ENCODE measurements around the gene FN3K.
"Not testable (repeated sequence)": the region's sequence is repeated elsewhere in the genome, so short reads cannot be mapped to it uniquely, and the experiment has no call there.

FN3K gene

GRCh38 chr17:82737967-82738877 lies 2.8 kb downstream of the FN3K start:
- DNase-seq: no peak

DNA sequence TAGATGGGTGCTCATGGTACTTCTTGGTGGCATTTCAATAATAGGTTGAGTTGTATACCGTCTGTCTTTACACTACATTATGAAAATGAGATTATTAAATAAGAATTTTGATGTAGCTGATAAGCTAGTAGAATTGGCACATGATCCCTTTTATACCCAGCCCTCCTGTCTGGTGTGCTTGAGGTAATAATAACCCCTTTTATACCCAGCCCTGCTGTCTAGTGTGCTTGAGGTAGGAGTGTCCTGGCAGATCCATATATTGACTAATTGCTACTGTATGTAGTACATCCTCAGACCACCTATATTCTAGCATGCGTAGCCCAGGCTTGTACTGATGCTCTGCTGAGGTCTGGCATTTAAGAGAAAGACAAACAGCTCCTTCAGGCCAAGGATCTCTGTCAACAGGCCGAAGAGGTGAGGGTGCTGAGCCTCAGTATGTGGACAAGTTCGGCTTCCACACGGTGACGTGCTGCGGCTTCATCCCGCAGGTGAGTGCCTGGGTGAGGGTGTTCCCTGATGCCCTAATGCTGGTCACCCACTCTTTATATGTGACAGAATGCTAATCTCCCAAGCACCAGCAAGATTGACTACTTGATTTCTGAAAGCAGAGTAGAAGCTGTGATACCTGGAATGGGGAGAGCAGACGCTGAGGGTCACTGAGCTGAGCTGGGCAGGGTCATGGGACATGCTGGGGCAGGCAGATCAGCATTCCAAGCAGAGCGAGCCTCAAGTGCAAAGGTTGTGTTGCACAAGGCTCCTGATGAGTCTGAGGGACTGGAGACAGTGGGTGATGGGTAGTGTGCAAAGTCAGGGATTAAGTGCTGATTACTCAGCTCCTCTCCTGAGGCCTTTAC lies 5.7 kb downstream of the FN3K start:
- no peak for DNase-seq

GRCh38 chr17:82743344-82744219 lies 8.2 kb downstream of the FN3K start:
- no peak for DNase-seq

DNA sequence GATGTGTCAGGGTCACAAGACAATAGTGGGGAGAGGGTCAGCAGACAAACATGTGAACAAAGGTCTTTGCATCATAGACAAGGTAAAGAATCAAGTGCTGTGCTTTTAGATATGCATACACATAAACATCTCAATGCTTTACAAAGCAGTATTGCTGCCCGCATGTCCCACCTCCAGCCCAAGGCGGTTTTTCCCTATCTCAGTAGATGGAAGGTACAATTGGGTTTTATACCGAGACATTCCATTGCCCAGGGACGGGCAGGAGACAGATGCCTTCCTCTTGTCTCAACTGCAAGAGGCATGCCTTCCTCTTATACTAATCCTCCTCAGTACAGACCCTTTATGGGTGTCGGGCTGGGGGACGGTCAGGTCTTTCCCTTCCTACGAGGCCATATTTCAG lies 9.3 kb downstream of the FN3K start:
- not testable (repeated sequence) for DNase-seq

- DNase-seq: no peak
Observed at GRCh38 chr17:82745524-82745923, 10.1 kb downstream of the FN3K start.

DNA sequence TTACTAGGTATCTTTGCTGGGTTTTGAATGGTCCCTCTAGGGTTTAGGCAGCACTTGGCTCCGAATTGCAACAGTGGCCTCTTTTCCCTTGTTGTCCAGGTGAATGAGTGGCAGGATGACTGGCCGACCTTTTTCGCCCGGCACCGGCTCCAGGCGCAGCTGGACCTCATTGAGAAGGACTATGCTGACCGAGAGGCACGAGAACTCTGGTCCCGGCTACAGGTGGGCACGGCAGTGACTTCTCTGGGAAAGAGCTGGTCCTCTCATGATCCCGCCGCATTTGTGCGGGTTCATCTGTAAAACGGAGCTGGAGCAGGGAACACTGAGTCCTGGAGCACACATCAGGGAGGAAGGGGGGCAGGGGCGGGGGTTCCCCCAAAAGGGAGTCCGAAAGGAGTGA lies 13.3 kb downstream of the FN3K start:
- DNase-seq: no peak

- no peak for DNase-seq
Observed at GRCh38 chr17:82750241-82750908, 15.0 kb downstream of the FN3K start.

DNA sequence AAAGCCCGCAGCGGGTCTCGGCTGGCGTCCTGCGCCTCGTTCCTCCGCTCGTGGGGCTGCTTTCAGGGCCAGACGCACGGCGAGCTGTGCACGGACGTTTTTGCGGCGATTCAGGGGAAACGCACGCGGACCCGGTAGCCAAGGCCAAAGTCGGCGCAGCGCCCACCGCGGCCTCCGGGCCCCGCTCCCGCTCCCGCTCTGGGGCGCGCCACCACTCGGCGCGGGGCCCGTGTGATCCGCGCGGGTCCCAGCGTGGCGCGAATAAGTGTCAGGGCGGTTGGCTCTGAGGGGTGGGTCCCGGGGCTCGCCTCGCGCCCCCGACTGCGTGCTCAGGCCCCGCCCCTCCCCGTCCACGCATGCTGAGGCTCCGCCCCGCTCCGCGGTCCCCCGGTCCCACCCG lies 15.8 kb downstream of the FN3K start:
- DNase-seq: no peak

- DNase-seq: peak; percentile 51
Observed at GRCh38 chr17:82751571-82752370, 16.4 kb downstream of the FN3K start, which contains the start of gene TBCD. Gene TBCD, plus strand, starts transcription at chr17:82752065. Its CDS starts 129 bp downstream, at chr17:82752194.

DNA sequence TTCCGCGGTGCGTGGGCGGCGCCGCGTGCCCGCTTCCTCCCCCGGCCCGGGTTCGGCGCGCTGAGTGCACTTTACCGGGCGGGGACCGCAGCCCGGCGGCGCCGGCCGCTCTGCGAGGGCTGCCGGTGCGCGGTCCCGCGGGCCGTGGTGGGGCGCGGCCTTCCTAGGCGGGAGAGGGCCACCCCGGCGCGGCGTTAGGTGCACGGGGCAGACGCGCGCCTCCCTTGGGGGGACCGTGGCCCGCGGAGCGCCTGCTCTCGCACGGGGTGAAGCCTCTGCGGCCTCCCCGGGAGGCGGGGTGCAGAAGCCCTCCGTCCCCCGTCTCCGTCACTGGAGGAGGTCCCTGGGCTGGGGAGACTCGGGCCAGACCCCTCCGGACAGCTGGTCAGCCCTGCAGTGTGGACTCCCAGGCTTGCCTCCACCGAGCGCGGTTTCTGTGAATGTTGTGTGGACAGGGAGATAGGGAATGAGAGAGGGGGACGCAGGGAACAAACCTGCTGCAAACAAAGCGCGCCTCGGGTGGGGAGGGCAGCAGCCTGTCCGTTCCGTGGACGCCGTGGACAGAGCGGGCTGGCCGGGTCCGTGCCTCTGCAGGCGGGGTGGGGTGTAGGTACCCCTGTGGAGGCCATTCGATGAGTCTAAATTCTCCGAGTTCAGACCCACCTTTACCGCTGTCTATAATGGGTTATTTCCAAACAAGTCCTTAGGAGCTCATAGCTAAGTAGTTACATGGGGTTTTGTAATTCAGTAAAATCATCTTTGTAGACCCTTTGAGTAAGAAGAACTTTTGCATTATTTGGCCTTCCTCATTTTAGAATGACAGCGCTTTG lies 17.2 kb downstream of the FN3K start:
- DNase-seq: no peak

- no peak for DNase-seq
Observed at GRCh38 chr17:82753201-82753464, 17.7 kb downstream of the FN3K start.

DNA sequence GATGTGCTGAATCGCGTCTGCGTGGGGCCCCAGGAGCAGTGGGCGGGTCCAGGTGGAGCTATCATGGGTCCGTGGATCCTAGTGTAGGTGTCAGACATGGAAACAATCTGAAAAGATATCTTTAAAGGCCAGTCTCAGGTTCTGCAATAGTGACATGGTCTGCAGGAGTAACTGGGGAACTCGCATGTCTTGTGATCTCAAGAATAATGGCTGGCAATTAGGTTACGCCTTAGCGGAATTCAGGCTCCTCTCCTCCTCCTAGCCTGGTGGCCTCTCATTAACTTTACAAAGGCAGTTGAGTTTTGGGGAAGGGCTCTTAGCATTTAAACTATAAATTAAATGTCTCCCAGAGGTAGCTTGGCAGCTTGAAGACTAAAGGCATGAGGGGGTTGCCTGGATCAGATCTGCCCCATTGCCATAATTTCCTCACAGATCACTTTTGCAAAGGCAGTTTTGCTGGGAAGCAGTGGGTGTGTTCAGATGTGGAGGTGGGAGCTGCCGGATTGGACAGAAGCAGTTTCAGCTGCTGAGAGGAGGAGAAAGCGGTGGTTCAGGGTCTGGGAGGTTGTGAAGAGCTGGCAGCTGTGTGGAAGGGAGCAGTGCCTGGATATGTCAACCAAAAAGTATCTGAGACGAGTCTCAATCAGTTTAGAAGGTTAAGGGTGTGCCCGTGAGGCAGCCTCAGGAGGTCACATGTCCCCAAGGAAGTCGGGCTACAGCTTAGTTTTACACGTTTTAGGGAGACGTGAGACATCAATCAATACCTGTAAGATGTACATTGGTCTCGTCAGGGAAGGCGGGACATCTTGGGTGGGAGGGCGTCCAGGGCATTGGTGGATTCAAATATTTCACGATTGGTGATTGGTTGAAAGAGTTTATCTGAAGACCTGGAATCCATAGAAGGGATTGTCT lies 19.1 kb downstream of the FN3K start:
- DNase-seq: no peak

DNA sequence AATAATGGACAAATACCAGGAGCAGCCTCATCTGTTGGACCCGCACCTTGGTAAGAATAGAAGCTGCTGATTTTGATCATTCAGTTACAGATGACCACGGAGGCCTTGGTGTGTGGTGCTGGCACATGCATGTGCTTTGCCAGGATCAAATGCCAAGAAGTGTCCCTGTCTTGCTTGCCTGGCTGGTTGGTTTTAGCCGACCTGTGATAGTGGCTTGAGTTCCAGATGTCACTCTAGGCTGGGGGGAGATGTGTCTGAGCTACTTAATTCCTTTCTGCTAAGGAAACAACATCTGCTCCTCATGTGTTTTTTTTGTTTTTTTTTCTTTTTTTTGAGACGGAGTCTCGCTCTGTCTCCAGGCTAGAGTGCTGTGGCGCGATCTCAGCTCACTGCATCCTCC lies 20.8 kb downstream of the FN3K start:
- DNase-seq: no peak

DNA sequence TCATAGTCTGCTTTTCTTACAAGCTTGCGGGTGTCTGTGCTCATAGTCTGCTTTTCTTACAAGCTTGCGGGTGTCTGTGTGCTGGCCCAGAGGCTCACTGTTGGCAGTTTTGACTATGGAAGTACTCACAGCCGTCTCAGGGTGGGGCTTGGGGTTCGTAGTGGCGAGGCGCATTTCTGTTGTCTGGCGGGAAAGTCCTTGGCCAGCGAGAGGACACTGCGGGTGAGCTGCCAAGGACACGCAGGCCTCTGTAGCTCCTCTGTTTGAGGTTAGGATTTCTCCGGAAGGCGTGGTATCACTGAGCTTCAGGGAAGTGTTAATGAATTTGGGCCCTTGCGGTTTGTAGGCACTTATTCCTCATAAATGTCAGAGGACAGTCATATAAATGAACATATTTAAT lies 30.0 kb downstream of the FN3K start:
- no peak for DNase-seq

DNA sequence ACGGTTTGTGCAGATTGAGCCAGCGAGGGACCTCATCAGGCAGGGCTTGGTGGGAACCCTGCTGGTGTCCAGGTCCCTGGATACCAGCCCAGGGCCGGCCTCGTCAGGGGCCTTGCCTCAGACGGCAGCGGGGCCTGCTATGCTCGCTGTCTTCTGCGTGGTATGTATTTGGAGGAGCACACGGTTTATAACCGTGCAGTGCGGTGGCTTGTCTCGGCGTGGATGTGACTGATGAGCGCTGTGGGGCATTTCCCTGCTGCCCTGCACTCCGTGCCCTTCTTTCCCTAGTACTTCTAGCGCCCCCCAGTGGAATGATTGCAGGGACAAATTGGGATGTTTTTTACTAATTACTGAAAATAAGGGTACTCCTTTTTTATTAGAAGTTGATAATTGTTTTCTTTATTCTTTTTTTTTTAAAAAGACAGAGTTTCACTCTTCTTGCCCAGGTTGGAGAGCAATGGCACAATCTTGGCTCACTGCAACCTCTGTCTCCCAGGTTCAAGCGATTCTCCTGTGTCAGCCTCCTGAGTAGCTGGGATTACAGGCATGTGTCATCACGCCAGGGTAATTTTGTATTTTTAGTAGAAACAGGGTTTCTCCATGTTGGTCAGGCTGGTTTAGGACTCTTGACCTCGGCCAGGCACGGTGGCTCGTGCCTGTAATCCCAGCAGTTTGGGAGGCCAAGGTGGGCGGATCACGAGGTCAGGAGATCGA lies 31.8 kb downstream of the FN3K start:
- no peak for DNase-seq

DNA sequence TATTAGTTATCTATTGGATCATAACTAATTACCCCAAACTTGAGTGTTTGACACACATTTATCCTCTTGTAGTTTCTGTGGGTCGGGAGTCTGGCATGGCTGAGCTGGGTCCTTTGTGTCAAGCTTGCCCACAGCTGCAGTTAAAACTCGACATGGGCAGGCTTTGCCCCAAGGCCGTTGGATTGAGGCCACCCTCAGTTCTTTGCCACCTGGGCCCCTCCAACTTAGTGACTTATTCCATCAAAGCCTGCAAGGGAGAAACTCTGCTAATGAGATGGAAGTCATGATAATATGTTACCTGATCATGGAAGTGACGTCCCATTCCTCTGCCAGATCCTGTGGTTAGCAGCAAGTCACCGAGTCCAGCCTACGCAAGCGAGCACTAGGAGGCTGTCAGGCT lies 33.6 kb downstream of the FN3K start:
- no peak for DNase-seq

DNA sequence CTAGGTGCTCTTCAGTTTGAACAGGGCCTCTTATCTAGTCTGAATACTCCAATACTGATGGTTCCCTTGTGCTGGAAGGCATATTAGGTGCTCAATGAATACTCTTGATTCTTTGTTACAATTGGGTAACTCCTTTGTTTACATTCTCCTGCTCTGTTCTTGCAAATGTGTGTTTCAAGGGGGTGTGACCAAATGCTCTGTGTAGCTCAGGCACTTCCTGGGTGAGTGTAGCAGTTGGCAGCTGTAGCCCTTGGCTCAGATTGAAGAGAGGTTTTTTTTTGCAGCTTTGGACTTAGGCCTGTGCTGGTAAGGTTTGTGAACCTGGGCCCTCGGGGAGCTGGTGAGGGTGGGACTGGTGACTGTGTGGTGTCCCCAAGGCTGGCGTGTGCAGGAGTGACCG lies 36.6 kb downstream of the FN3K start:
- DNase-seq: no peak

- DNase-seq: not testable (repeated sequence)
Observed at GRCh38 chr17:82774456-82774855, 39.0 kb downstream of the FN3K start.

All from GF-D8 (cell line).